GM12891 (cell line): Measurements from ENCODE around the gene TBC1D12.
"Not testable (repeated sequence)": the region's sequence is repeated elsewhere in the genome, so short reads cannot be mapped to it uniquely, and the experiment has no call there.

Experiments
- DNase-seq: peaks from one replicate; pipeline ENCODE4 v3.0.0; 2011; ENCODE audit warnings: low spot score; ENCODE audit not compliant: insufficient read length
- FAIRE-seq: peaks from 2 replicates; lab custom pipeline; 2011; peaks lifted over from hg19 to GRCh38; lab: Jason Lieb, UNC
- PAX5 ChIP-seq: IDR thresholded peaks from 2 replicates; pipeline ENCODE4 v1.6.1; 2011; ENCODE audit warnings: low read length, moderate library complexity, mild to moderate bottlenecking; ENCODE audit not compliant: insufficient read depth, severe bottlenecking
- POLR2A ChIP-seq: IDR thresholded peaks from 2 replicates; pipeline ENCODE4 v1.6.1; 2011; ENCODE audit warnings: low read depth, low read length, control low read depth
- POLR2AphosphoS5 ChIP-seq: IDR thresholded peaks from 2 replicates; pipeline ENCODE4 v1.6.1; 2011; ENCODE audit warnings: low read depth, low read length, control low read depth
- POU2F2 ChIP-seq: IDR thresholded peaks from 2 replicates; pipeline ENCODE4 v1.6.1; 2011; ENCODE audit warnings: low read depth, mild to moderate bottlenecking, control low read depth, low read length, moderate library complexity
- SPI1 ChIP-seq: IDR thresholded peaks from 2 replicates; pipeline ENCODE4 v1.6.1; 2011; ENCODE audit warnings: low read depth, low read length, control low read depth
- TAF1 ChIP-seq: IDR thresholded peaks from 2 replicates; pipeline ENCODE4 v1.6.1; 2011; ENCODE audit warnings: low read depth, low read length, control low read depth

TBC1D12 gene

DNA sequence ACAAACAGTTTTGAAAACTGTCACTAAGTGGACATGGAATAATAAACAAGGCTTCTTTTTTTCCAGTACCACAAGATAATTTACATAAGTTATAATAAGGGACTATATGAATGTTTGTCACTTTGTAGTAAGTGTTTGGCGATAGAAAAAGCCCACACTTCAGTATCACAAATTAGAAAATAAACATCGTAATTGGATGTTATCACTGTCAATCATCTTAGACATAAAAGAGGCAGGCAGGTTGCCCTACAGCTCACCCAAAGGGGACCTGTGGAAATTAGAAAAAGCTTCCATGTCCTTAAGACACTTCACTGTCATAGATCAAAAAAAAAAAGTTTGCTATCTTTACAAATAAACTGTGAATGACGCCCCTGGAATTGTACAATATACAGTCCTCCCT is 36.0 kb upstream of the TBC1D12 start:
- TF ChIP-seq SPI1 (no peak), POLR2AphosphoS5 (no peak), POU2F2 (no peak), TAF1 (no peak)
- FAIRE-seq, result no peak
- no peak for DNase-seq

DNA sequence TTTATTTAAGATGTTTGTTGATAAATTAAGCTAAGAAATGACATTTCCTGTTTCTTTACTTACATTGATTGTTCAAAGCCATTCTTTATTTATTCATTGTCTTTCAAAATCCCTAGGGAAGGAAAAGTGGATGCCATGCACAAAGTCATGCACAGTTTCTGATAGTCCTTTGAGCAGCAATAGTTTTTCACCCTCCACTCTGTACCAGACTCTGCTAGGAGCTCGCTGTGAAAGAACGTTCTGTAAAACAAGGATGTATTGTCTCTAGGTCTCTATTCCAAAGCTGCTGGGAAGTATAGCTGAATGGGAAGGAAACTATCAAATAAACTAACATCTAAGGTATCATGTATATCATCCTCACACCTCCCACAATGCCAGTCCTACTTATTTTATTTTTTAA is 31.8 kb upstream of the TBC1D12 start:
- DNase-seq (no peak), FAIRE-seq (no peak)
- TF ChIP-seq POLR2A, result no peak
- TF ChIP-seq PAX5, result no peak
- TF ChIP-seq POU2F2, result no peak
- TF ChIP-seq SPI1, result no peak
- no peak for TF ChIP-seq POLR2AphosphoS5
- no peak for TF ChIP-seq TAF1

DNA sequence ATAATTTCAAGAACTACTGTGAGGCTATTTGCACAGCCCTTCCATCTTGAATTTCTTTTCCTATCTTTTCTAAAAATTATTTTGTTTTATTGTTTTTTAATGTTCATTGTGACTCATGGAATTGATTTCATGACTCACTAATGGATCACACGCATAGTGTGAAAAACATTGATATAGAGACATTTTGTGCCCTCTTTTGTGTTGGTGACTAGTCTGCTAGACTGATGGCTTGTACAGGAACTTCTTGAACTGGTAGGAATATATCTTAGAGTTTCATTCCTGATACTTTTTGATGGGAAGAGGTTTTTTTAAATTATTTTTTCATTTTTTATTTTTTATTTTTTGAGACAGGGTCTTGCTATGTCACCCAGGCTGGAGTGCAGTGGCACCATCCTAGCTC is 27.0 kb upstream of the TBC1D12 start:
- no peak for TF ChIP-seq PAX5
- TF ChIP-seq POU2F2, result no peak
- TF ChIP-seq POLR2AphosphoS5, result no peak
- TF ChIP-seq POLR2A, result no peak
- TF ChIP-seq TAF1, result no peak
- no peak for TF ChIP-seq SPI1
- no peak for FAIRE-seq

DNA sequence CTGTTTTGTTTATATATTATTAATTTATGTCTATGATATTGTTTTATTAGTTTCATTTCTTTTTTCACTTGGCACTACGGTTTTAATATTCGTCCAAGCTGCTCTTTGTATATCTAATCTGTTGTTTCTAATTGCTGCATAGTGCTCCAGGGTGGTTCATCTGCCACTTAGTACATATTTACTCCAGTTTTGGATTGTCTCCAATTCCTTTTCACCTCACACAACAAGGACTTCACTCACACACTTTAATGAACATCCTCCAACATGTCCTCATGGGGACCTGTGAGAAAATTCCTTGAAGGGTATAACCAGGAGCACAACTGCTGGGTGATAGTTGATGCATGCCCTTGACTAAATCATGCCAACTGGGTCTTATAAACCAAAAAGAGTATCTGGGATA is 25.5 kb upstream of the TBC1D12 start:
- DNase-seq (no peak), FAIRE-seq (no peak)
- TF ChIP-seq POLR2A, result no peak
- no peak for TF ChIP-seq TAF1
- TF ChIP-seq POLR2AphosphoS5, result no peak
- TF ChIP-seq PAX5, result no peak
- TF ChIP-seq POU2F2, result no peak
- TF ChIP-seq SPI1, result no peak

More for the DNA sequence above, 27.0 kb upstream of the TBC1D12 start:
- no peak for DNase-seq

DNA sequence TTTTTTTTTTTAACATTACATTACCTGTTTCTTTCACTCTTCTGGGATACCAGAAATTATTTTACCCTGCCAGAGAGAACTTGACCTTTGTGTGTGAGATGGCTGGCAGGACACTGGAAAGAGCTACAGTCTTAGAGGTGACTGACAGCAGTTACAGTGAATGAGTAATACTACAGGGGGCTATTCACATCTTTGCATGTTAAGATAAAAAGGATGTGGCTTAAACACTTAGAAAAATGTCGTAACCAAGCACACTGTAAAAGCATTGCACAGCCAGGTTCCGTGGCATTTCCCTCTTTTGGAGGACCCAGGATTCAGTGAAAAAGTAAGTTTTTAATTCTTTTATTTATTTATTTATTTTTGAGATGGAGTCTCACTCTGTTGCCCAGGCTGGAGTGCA is 18.8 kb upstream of the TBC1D12 start:
- TF ChIP-seq TAF1 (no peak), POLR2AphosphoS5 (no peak), POU2F2 (no peak), PAX5 (no peak), SPI1 (no peak), POLR2A (no peak)
- FAIRE-seq (no peak), DNase-seq (no peak)

GRCh38 chr10:94385733-94386132 is 16.6 kb upstream of the TBC1D12 start:
- not testable (repeated sequence) for FAIRE-seq, DNase-seq

DNA sequence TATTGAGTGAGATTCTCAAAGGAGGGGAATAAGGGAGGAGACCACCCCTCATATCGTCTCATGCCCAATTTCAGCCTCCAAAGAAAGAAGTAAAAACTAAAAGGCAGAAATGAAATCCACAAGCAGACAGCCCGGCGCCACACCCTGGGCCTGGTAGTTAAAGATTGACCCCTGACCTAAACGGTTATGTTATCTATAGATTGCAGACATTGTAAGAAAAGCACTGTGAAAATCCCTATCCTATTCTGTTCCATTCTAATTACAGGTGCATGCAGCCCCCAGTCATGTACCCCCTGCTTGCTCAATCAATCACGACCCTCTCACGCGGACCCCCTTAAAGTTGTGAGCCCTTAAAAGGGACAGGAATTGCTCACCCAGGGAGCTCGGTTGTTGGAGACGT is 10.2 kb upstream of the TBC1D12 start:
- not testable (repeated sequence) for FAIRE-seq, DNase-seq

DNA sequence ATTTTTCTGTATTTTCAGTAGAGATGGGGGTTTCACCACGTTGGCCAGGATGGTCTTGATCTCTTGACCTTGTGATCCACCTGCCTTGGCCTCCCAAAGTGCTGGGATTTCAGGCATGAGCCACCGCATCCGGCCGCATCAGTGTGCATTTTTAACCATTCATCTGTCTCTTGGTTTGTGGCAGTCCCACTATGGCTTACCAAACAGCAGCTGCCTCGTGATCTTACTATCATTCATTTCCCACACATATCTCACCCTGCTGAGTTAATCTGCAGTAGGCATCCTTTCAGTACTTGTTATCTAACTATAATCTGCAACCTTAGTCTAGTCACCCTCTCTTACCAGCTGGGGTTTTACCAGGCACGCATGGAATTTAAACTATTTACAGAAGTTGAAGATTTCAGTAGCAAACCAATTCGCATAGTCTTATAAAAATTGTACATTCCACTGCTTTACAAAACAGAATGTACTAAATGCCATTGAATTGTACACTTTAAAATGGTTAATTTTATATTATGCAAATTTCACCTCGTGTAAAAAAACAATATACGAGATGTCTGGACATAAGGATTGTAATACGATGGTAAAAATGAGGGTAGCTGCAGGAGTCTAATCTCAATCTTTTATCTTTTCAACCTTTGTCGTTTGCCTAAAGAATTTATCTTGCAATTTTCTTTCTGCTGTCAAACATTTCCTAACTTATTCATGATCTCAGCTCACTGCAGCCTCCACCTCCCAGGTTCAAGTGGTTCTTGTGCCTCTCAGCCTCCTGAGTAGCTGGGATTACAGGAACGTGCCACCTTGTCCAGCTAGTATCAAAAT is 4.6 kb upstream of the TBC1D12 start:
- FAIRE-seq, result no peak
- no peak for TF ChIP-seq PAX5
- DNase-seq, result no peak

DNA sequence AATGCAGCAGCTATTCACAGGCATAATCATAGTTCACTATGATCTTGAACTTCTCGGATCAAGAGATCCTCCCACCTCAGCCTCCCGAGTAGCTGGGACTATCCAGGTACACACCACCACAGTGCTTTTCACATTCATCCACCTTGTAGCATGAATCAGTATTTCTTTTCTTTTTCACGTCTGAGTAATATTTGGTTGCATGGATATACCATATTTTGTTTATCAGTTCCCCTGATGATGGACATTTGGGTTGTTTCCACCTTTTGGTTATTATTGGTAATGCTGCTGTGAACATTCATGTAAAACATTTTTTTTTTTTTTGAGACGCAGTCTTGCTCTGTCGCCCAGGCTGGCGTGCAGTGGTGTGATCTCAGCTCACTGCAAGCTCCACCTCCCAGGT is 3.6 kb upstream of the TBC1D12 start:
- FAIRE-seq, result no peak
- no peak for TF ChIP-seq TAF1
- no peak for TF ChIP-seq PAX5
- no peak for TF ChIP-seq POLR2AphosphoS5
- TF ChIP-seq SPI1, result no peak
- TF ChIP-seq POLR2A, result no peak
- no peak for TF ChIP-seq POU2F2
- DNase-seq, result no peak

DNA sequence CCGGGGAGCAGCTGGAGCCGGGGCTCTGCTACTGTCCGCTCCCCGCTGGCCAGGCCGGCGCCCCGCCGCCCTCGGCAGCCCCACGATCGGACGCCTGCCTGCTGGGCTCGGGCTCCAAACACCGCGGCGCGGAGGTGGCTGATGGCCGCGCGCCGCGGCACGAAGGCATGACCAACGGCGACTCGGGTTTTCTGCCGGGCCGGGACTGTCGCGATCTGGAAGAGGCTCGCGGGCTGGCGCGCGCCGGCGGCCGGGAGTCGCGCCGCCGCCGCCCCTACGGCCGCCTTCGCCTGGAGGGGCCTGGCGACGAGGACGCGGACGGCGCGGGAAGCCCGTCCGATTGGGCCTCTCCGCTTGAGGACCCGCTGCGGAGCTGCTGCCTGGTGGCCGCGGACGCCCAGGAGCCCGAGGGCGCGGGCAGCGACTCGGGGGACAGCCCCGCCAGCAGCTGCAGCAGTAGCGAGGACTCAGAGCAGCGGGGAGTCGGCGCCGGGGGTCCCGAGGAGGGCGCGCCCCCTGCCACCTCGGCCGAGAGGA is 570 bp downstream of the TBC1D12 start:
- no peak for TF ChIP-seq PAX5
- no peak for TF ChIP-seq TAF1
- no peak for TF ChIP-seq POLR2AphosphoS5
- TF ChIP-seq POLR2A, result no peak
- no peak for TF ChIP-seq POU2F2
- no peak for TF ChIP-seq SPI1
- DNase-seq (peak; percentile 35), FAIRE-seq (no peak)
